ENCODE data around the gene LYRM4.

LYRM4 gene

GRCh38 chr6:5241252-5241651 is 19.5 kb downstream of the LYRM4 start:
- no peak for DNase-seq

GRCh38 chr6:5238336-5238735 is 22.4 kb downstream of the LYRM4 start:
- DNase-seq = no peak

GRCh38 chr6:5237805-5238204 is 22.9 kb downstream of the LYRM4 start:
- DNase-seq = no peak

DNA sequence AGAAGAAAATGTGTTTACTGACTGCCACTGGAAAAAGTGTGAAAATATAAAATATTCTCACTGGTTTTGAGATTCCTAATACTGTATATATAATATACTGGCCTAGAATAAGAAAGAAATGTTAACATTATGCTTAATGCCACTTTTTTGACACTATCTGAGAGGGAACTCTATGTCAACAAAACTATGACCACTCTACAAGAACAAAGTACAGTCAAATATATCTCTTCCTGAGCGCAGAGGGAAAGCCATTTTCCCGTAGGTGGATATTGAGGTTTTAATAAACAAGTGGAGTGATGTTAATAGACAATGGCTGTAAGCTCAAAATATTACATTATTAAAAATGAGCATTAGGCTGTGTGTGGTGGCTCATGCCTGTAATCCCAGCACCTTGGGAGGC is 24.9 kb downstream of the LYRM4 start:
- no peak for DNase-seq

DNA sequence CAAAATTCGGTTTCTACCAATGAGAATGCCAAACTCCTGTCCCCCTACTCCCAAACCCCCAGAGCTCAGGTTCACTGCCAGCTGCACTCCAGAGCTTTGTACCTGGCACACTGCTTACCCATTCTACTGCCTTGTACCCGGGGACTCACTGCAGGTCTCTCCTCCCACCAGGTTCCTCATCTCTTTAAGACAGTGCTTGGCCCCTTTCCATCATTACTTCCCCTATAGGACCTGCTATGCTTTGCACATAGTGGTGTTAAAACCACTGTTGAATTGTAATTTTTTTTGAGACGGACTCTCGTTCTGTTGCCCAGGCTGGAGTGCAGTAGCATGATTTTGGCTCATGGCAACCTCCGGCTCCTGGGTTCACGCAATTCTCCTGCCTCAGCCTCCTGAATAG is 25.9 kb downstream of the LYRM4 start:
- DNase-seq = no peak

GRCh38 chr6:5231289-5231688 is 29.5 kb downstream of the LYRM4 start:
- DNase-seq = no peak

DNA sequence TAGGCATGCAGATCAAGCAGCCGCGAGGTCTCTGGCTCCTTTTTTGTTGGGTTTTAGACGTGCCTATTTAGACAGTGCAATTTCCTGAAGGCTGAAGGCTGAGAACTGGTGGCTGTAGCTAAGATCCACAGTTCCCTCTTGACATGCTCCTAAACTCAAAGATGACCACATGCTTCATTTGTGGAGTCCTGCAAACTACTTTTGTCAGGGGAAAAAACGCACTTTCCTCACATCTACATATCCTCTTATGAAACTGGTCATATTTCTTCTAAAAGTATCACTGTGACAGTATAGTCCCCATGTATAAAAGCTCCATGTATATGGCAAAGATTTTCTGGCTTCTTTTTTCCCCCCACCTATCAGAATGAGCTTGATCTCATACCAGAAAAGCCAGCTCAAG is 30.7 kb downstream of the LYRM4 start:
- no peak for DNase-seq

GRCh38 chr6:5229356-5229755 is 31.4 kb downstream of the LYRM4 start:
- no peak for DNase-seq

- no peak for DNase-seq
Measured at GRCh38 chr6:5223309-5223708, 37.4 kb downstream of the LYRM4 start.

GRCh38 chr6:5220443-5220842 is 40.3 kb downstream of the LYRM4 start:
- DNase-seq = no peak

- DNase-seq = no peak
Measured at GRCh38 chr6:5219011-5219691, 41.6 kb downstream of the LYRM4 start.

- DNase-seq = no peak
Measured at GRCh38 chr6:5217356-5217755, 43.4 kb downstream of the LYRM4 start.

DNA sequence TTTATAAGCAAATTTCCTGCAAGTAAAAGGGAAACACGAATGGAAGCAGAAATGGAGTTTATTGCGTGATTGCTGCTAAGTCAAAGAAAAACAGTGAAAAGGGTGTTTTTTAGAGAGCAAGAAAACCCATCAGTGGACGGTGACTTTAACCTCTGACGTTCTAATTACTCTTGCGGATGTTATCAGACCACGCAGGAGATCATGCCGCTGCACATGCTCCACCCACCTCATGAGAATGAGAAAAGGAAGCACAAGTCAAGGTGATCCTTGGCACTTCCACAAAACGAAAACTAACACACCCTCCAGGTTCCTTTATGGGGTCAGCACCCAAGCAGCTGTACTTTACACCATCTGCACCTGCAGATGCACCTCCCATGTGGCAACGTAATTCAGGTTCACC is 45.0 kb downstream of the LYRM4 start:
- DNase-seq = no peak

GRCh38 chr6:5215159-5215558 is 45.6 kb downstream of the LYRM4 start:
- DNase-seq = no peak

- DNase-seq = no peak
Measured at GRCh38 chr6:5214570-5215052, 46.1 kb downstream of the LYRM4 start.

- DNase-seq = no peak
Measured at GRCh38 chr6:5213836-5214235, 46.9 kb downstream of the LYRM4 start.

- no peak for DNase-seq
Measured at GRCh38 chr6:5211492-5211891, 49.3 kb downstream of the LYRM4 start.

DNA sequence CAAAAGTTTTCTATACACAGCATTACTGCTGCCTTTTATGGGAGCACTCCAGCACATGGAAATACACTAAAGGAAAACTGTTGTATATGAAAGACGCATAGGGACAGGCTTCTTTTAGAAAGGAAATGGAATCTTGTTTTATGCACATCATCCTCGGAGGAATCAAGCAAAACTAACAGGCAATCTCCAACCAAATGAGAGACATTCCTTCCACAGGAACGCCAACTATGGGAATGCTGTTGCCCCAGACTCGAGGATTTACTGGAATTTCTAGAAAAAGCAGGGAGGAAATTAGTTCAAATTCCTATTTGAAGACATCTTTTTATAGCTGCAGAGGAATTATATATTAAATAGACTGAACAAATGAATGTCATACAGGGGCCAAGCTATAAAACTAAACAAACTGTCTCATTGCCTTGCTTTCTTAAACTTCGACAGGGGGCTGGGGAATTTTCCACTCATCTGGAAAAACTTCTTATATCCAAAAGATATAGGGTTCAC is 52.2 kb downstream of the LYRM4 start:
- no peak for DNase-seq

DNA sequence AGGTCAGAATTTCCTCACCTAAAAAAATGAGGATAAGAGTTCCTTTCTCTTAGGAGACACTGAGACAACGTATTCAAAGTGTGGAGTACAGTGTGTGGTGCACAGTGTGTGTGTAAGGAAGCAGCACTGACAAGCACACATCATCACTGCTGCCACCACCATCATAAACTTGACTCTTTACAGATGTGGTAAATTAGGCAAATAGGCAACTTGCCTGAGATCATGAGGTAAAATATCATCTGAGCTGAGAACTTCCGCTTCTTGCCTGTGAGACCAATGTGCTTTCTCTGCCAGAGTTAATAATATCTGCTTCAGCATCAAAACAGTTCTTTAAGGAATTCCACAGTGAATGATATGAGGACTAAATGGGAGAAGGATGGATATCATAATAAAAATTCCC is 52.7 kb downstream of the LYRM4 start:
- DNase-seq = no peak

GRCh38 chr6:5206920-5207561 is 53.7 kb downstream of the LYRM4 start:
- no peak for DNase-seq

GRCh38 chr6:5205877-5206850 is 54.6 kb downstream of the LYRM4 start:
- no peak for DNase-seq

DNA sequence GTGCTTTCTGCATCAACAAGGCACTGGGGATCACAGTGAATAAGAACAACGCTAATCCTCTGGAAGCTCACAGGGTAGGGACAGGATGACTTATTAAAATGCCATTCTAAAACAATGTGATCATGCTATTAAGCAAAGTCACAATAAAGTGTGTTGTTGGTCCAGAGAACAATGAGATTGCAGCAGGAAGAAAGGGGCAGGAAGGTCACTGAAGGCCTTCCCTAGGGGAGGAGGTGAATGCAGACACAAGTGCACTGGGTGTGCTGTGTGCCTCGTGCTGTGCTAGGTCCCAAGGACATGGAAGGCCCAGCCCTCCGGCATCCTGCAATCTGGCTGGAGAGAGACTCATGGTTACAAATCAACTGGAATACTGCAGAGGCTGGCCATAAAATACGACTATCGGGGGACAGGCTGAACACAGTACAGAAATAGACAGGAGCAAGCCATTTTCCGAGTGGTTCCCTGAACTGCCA is 55.7 kb downstream of the LYRM4 start:
- no peak for DNase-seq

GRCh38 chr6:5204376-5204775 is 56.4 kb downstream of the LYRM4 start:
- DNase-seq = no peak
